ENCODE measurements around the gene STS. TPM values are rescaled to one million over a fixed set of nuclear protein-coding genes. Genes with fewer than 3 reads are reported as not detected.

STS gene
- total RNA-seq, 1 donor from 2014 or later, result 2.2 TPM

DNA sequence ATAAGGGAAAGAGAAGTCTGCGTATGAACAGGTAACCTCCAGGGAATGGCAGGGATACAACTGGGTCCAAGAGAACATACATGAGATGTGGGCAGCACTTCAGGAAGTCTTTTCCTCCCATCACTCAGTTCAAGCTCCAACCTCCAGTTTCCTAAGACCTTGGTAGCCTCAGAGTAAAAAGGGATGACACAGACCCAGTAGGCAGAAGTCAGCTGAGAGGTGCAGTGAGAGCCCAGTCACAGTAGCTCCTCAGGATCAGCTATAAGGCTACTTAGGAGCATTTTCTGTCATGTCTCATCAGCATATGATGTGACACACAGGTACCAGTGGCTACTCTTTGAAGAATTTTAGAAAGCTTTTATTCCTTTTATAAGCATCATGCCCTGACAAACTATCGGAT lies 12.5 kb upstream of the STS start:
- TF ChIP-seq, protein P1, sequence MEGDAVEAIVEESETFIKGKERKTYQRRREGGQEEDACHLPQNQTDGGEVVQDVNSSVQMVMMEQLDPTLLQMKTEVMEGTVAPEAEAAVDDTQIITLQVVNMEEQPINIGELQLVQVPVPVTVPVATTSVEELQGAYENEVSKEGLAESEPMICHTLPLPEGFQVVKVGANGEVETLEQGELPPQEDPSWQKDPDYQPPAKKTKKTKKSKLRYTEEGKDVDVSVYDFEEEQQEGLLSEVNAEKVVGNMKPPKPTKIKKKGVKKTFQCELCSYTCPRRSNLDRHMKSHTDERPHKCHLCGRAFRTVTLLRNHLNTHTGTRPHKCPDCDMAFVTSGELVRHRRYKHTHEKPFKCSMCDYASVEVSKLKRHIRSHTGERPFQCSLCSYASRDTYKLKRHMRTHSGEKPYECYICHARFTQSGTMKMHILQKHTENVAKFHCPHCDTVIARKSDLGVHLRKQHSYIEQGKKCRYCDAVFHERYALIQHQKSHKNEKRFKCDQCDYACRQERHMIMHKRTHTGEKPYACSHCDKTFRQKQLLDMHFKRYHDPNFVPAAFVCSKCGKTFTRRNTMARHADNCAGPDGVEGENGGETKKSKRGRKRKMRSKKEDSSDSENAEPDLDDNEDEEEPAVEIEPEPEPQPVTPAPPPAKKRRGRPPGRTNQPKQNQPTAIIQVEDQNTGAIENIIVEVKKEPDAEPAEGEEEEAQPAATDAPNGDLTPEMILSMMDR (conservative IDR thresholded peaks at IDR 0.05; ENCODE audit: low read depth, low read length), result no peak
- DNase-seq (ENCODE audit: low read depth), result no peak
- no peak overlapping the region for H3K4me3 ChIP-seq (ENCODE audit: low read depth, low read length)

DNA sequence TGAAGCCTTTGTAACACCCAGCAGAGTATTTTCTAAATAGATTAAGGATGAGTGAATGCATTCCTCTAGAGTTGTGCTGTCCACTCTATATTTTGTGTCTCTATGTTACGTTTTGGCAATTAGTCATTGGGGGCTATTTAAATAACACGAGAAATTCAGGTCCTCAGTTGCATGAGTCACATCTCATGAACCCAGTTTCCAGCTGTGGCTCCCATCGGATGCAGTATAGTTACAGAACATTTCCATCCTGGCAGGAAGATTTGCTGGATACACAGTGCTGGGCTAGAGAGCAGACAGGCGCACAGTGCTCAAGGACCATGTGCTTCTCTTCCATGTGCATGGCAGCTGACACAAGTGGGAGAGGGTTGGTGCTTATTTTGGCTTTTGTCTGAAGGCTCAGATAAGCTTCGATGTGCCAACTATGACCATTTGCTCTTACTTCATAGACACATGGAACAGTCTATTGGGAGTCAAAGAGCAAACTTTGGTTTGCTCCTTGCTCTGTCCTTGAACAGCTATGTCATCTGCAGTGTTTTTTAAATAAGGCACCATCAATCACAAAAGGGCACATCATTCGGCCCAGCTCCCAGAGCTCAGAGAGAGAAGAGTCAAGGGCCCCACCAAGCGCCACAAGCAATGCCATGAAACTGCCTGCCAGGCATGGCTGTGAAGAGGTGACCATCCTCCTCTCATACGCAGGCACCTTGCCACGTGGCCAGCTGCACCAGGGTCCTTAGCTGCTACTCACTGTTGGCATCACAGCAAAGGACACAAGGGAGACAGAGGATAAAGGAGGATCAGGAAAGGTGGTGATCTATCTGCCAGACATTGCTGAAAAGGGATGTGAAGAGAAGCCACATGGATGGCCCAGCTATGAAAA lies 8.1 kb upstream of the STS start:
- no peak overlapping the region for H3K4me3 ChIP-seq (ENCODE audit: low read depth, low read length)
- no peak for DNase-seq (ENCODE audit: low read depth)
- TF ChIP-seq, protein P1 (conservative IDR thresholded peaks at IDR 0.05; ENCODE audit: low read depth, low read length), result no peak

DNA sequence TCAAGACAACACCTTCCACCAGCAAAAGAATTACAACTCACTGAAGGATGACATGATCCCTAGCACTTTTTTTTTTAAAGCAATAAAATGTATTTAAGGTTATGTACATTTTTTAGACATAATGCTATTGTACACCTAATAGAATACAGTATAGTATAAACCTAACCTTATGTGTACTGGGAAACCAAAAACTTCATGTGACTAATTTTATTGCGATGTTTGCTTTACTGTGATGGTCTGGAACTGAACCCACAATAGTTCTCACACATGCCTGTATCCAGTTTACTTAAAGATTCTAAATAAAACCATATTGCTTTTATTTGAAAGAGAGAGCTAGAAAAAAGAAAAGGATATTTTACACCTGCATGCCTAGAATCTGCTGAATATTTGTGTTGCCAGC lies 4.4 kb upstream of the STS start:
- DNase-seq (ENCODE audit: low read depth), result no peak
- TF ChIP-seq, protein P1 (conservative IDR thresholded peaks at IDR 0.05; ENCODE audit: low read depth, low read length), result no peak
- no peak overlapping the region for H3K4me3 ChIP-seq (ENCODE audit: low read depth, low read length)

DNA sequence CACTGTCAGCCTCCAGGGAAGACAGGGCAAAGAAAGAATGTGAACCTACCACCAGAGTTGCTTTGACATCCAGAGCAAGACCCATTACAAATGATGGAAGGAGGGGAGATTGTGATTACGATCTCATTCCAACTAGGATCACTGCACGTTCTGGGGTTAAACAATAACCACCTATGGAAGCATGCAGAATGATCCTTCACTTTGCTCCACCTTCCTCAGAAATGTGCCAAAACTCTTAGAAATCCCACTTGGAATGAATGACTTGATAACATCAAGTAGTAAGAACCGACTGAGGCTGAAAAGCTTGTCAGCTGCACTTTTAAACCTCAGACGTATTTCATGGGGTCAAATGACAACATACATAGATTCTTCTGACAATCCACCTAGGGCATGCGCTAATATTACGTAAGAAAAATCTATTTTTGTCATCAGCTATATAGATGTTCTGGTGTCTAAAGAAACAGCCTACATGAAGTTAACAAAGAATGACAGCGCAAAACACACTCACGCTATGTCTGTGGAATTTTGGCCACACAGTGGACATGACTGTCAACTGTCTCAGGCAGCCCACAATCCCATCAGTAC lies 3.5 kb upstream of the STS start:
- no peak for DNase-seq (ENCODE audit: low read depth)

DNA sequence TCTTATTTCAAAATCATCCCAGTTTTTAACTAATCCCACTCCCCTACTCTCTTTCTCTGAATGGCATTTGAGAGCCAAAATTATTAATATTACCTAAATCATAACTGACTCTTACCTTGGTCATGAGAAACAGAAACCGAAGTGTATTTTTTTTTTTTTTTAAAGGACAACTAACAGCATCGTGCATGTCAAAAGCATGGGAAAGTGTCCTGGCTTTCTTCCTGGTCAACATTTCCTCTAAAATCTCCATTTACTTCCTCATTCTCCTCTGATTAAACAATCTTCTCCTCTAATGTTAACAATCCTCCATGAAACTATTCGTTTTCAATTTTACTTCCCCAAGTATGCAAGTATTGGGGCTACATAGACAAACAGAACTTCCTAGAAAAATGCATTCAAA lies 2.1 kb upstream of the STS start:
- no peak for DNase-seq (ENCODE audit: low read depth)
- TF ChIP-seq, protein P1 (conservative IDR thresholded peaks at IDR 0.05; ENCODE audit: low read depth, low read length), result no peak
- no peak overlapping the region for H3K4me3 ChIP-seq (ENCODE audit: low read depth, low read length)

More for the DNA sequence above, 3.5 kb upstream of the STS start:
- no peak overlapping the region for H3K4me3 ChIP-seq (ENCODE audit: low read depth, low read length)
- TF ChIP-seq, protein P1 (conservative IDR thresholded peaks at IDR 0.05; ENCODE audit: low read depth, low read length), result no peak

DNA sequence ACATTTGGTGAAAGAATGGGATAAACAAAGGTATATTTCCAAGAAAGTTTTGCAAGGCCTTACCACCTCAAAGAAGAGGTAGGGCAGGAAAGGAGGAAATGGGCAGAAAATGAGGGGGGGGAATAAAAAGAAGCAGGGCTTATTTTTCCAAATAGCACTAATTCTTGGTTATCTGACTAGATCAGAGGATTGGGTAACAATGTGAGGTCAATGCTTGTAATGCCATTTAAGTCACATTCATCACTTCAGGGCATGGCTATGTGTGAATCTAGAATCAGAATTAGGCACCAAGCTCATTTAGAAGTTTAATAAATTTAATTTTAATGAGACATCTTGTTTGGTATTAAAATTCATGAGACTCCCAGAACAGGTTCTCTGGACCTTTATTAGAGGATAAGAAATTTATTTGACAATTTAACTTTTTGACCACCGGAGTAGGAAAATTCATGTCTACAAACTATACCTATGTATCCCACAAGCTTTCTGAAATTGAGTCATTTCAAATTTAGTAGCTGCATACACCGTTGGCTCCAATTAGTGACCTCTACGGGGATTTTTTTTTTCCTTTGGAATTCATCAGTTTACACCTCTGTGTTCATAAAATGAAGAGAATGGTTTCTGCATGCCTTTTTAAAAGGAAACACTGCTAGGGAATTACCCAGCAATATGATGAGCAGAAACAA lies 1.4 kb upstream of the STS start:
- DNase-seq (ENCODE audit: low read depth), result no peak
- TF ChIP-seq, protein P1 (conservative IDR thresholded peaks at IDR 0.05; ENCODE audit: low read depth, low read length), result no peak
- H3K4me3 ChIP-seq (ENCODE audit: low read depth, low read length), result no peak overlapping the region

Data from epithelial cell of proximal tubule (primary cell).